Endothelial cell (in vitro differentiated cells): ENCODE data around the gene FMN2. TPM values are rescaled to one million over a fixed set of nuclear protein-coding genes. Genes with fewer than 3 reads are reported as not detected.

ENCODE experiments used
- DNase-seq: peaks from one replicate; pipeline ENCODE4 v3.0.0; 2021; ENCODE audit warnings: low spot score
- H3K27ac Mint-ChIP-seq: one replicate; pipeline ENCODE4 v1.8.0; 2021; ENCODE audit warnings: mixed read lengths, inconsistent platforms; ENCODE audit not compliant: unreplicated experiment
- H3K27me3 Mint-ChIP-seq: one replicate; pipeline ENCODE4 v1.8.0; 2021; ENCODE audit warnings: mild to moderate bottlenecking, moderate library complexity, mixed read lengths, inconsistent platforms; ENCODE audit not compliant: unreplicated experiment
- H3K36me3 Mint-ChIP-seq: one replicate; pipeline ENCODE4 v1.8.0; 2021; ENCODE audit warnings: mild to moderate bottlenecking, low read depth, mixed read lengths, inconsistent platforms; ENCODE audit not compliant: unreplicated experiment
- H3K4me1 Mint-ChIP-seq: one replicate; pipeline ENCODE4 v1.8.0; 2021; ENCODE audit warnings: mild to moderate bottlenecking, mixed read lengths, inconsistent platforms; ENCODE audit not compliant: unreplicated experiment
- H3K4me3 Mint-ChIP-seq: one replicate; pipeline ENCODE4 v1.8.0; 2021; ENCODE audit warnings: mild to moderate bottlenecking, mixed read lengths, inconsistent platforms; ENCODE audit not compliant: unreplicated experiment
- H3K9me3 Mint-ChIP-seq: one replicate; pipeline ENCODE4 v1.8.0; 2021; ENCODE audit warnings: mixed read lengths, inconsistent platforms; ENCODE audit not compliant: unreplicated experiment
- CTCF ChIP-seq: fragments of 200-600 bp; sonication (generic); IDR thresholded peaks from one replicate; pipeline ENCODE4 v1.5.0; 2021; ENCODE audit warnings: antibody characterized with exemption; ENCODE audit not compliant: unreplicated experiment
- total RNA-seq: library from RNA; stranded (reverse); fragmentation: NEBNext Ultra II Directional; extraction: Animal tissue kit (Norgen Biotek cat#: 25700); gene quantifications from one replicate; pipeline ENCODE4 v1.2.1, GENCODE V29; 2021; ENCODE audit not compliant: unreplicated experiment

The FMN2 gene
- total RNA-seq, 1 donor from 2014 or later: 2.6 TPM

DNA sequence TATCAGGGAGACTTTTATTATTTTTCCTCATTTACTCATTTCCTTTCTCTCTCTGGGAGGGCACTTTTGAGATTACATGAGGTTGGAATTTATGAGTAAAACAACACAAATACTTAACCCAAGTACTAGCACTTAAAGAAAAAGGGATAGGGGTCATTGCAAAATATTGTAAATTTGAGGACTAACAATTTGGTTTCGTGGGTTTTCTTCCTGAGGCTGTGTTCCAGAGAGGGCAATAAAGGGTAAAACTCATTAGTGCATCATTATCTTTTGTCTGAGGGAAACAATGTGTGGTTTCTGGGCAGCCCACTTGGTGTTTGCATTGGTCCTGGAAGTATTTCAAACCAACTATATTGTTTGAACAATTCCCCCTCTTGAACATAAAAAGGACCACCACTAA is 423.8 kb downstream of the FMN2 start:
- Mint-ChIP-seq H3K9me3 (no peaks in the 10 kb centered on the region), H3K36me3 (no peaks in the 10 kb centered on the region), H3K4me1 (no peaks in the 10 kb centered on the region), H3K27me3 (peaks cover 1% of the 10 kb centered on the region), H3K27ac (no peak overlapping the region), H3K4me3 (no peak overlapping the region)
- DNase-seq: no peak
- no peak for TF ChIP-seq CTCF

GRCh38 chr1:240516069-240516468 is 424.4 kb downstream of the FMN2 start:
- no peak for TF ChIP-seq CTCF
- H3K9me3 Mint-ChIP-seq: no peaks in the 10 kb centered on the region
- H3K36me3 Mint-ChIP-seq: no peaks in the 10 kb centered on the region
- H3K4me3 Mint-ChIP-seq: no peak overlapping the region
- no peaks in the 10 kb centered on the region for H3K4me1 Mint-ChIP-seq
- H3K27me3 Mint-ChIP-seq: peaks cover 1% of the 10 kb centered on the region
- no peak for DNase-seq
- no peak overlapping the region for H3K27ac Mint-ChIP-seq

DNA sequence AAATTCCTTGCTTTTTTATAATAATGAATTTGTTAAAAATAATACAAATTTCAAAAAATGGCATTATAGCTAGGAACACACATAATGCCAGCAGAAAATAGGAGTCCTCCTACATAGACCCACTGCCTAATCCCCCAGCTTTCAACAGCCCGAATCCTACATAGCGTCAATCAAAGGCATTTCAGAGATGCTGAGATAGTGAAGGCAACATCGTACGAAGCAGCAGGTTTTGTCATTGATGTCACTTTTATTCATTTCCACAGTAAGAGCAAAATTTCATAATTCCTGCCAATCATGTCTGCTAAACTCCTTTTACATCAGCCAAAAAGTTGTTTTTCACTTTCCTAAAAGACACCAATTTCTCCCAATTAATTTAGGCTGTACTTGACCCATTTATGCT is 426.2 kb downstream of the FMN2 start:
- TF ChIP-seq CTCF: no peak
- H3K9me3 Mint-ChIP-seq: no peaks in the 10 kb centered on the region
- H3K27me3 Mint-ChIP-seq: peaks cover 1% of the 10 kb centered on the region
- H3K27ac Mint-ChIP-seq: no peak overlapping the region
- H3K4me3 Mint-ChIP-seq: no peak overlapping the region
- DNase-seq: no peak
- peaks cover 5% of the 10 kb centered on the region for H3K4me1 Mint-ChIP-seq
- H3K36me3 Mint-ChIP-seq: no peaks in the 10 kb centered on the region

- Mint-ChIP-seq H3K9me3 (no peaks in the 10 kb centered on the region), H3K27ac (peak overlapping the region; percentile 70)
- TF ChIP-seq CTCF: no peak
Observed at GRCh38 chr1:240522122-240522822, 430.6 kb downstream of the FMN2 start.

GRCh38 chr1:240524356-240525069 is 432.8 kb downstream of the FMN2 start:
- Mint-ChIP-seq H3K27me3 (no peaks in the 10 kb centered on the region), H3K4me3 (no peak overlapping the region), H3K36me3 (no peaks in the 10 kb centered on the region), H3K27ac (no peak overlapping the region), H3K4me1 (peaks cover 15% of the 10 kb centered on the region), H3K9me3 (no peaks in the 10 kb centered on the region)
- TF ChIP-seq CTCF: no peak
- DNase-seq: no peak

More at GRCh38 chr1:240522122-240522822, 430.6 kb downstream of the FMN2 start:
- no peak for DNase-seq
- Mint-ChIP-seq H3K4me3 (no peak overlapping the region), H3K27me3 (no peaks in the 10 kb centered on the region), H3K36me3 (no peaks in the 10 kb centered on the region), H3K4me1 (peaks cover 13% of the 10 kb centered on the region)
